GM12875 (cell line): Measurements from ENCODE around the gene CD200.

Source experiments
- H3K4me3 ChIP-seq: one replicate; pipeline ENCODE4 v1.5.1; 2011; ENCODE audit warnings: low read depth, low read length, control low read depth
- CTCF ChIP-seq: IDR thresholded peaks from 2 replicates; pipeline ENCODE4 v1.5.1; 2011; ENCODE audit warnings: low read depth, mild to moderate bottlenecking, control low read depth, inconsistent platforms, low read length, moderate library complexity, borderline replicate concordance; ENCODE audit not compliant: insufficient read depth

CD200 gene

GRCh38 chr3:112372396-112372795 is 39.4 kb downstream of the CD200 start:
- no peak overlapping the region for H3K4me3 ChIP-seq
- TF ChIP-seq CTCF = no peak

- no peak for TF ChIP-seq CTCF
Observed at GRCh38 chr3:112373476-112373875, 40.5 kb downstream of the CD200 start.

GRCh38 chr3:112373924-112374323 is 41.0 kb downstream of the CD200 start:
- H3K4me3 ChIP-seq = no peak overlapping the region
- no peak for TF ChIP-seq CTCF

More at GRCh38 chr3:112373476-112373875, 40.5 kb downstream of the CD200 start:
- no peak overlapping the region for H3K4me3 ChIP-seq

- TF ChIP-seq CTCF = no peak
- H3K4me3 ChIP-seq = no peak overlapping the region
Observed at GRCh38 chr3:112374333-112374734, 41.4 kb downstream of the CD200 start.

GRCh38 chr3:112375117-112375516 is 42.2 kb downstream of the CD200 start:
- no peak for TF ChIP-seq CTCF
- H3K4me3 ChIP-seq = no peak overlapping the region

- TF ChIP-seq CTCF = no peak
- no peak overlapping the region for H3K4me3 ChIP-seq
Observed at GRCh38 chr3:112376241-112376911, 43.4 kb downstream of the CD200 start.

GRCh38 chr3:112376992-112377391 is 44.0 kb downstream of the CD200 start:
- no peak for TF ChIP-seq CTCF
- no peak overlapping the region for H3K4me3 ChIP-seq
